ENCODE results near the gene ADAM30.

GRCh38 chr1:119893827-119894700 is 2.3 kb downstream of the ADAM30 start:
- TF ChIP-seq GATA3 (IDR thresholded peaks at IDR 0.05; ENCODE audit: low read depth, low read length): no peak
- no peak for TF ChIP-seq GATA2 (IDR thresholded peaks at IDR 0.05; ENCODE audit: low read depth, low read length)
